Stomach (tissue), 9 donors: Measurements from ENCODE around the gene USP7. TPM values are rescaled to one million over a fixed set of nuclear protein-coding genes. Genes with fewer than 3 reads are reported as not detected.

Experiments
- DNase-seq, 2 donors: peaks; one replicate each; pipeline versions ENCODE4 v3.0.0 to v3.0.0-alpha.2; 2013 to 2019
- H3K27ac ChIP-seq, 5 donors: fragments of 200-600 bp in 4 of 5; sonication (generic) in 4 of 5; one replicate each; pipeline ENCODE4 v1.5.1; 2013 to 2019; ENCODE audit warnings: mild to moderate bottlenecking in 1 of 5, moderate library complexity in 1 of 5
- H3K27me3 ChIP-seq, 3 donors: fragments of 200-600 bp; sonication (generic); one replicate each; pipeline ENCODE4 v1.5.1; 2017 to 2019; ENCODE audit warnings: mixed run types in 1 of 3
- H3K36me3 ChIP-seq, 4 donors: fragments of 200-600 bp; sonication (generic); 1 replicate in 3 of 4; 2 replicates in 1 of 4; pipeline ENCODE4 v1.5.1; 2016 to 2019
- H3K4me1 ChIP-seq, 4 donors: fragments of 200-600 bp; sonication (generic); one replicate each; pipeline ENCODE4 v1.5.1; 2016 to 2019
- H3K4me3 ChIP-seq, 4 donors: fragments of 200-600 bp; sonication (generic) in 3 of 4; one replicate each; pipeline ENCODE4 v1.5.1; 2016 to 2019; ENCODE audit warnings: mild to moderate bottlenecking in 1 of 4
- H3K9me3 ChIP-seq, 4 donors: fragments of 200-600 bp; sonication (generic); one replicate each; pipeline ENCODE4 v1.5.1; 2016 to 2019
- CTCF ChIP-seq, 7 experiments: fragments of 450-650 bp in 4 of 7; fragments of 200-600 bp in 3 of 7; sonication (generic) in 3 of 7; IDR thresholded peaks; one replicate each; pipeline ENCODE4 v1.5.1; 2016 to 2019; ENCODE audit warnings: antibody characterized with exemption in 7 of 7, control low read depth in 2 of 7, mild to moderate bottlenecking in 1 of 7
- EP300 ChIP-seq: sonication (generic); formaldehyde crosslinking; IDR thresholded peaks from one replicate; pipeline ENCODE4 v1.6.1; 2017; ENCODE audit warnings: antibody characterized with exemption
- POLR2A ChIP-seq, 4 donors: fragments of 450-650 bp; IDR thresholded peaks; one replicate each; pipeline ENCODE4 v1.6.1; 2016; ENCODE audit warnings: antibody characterized with exemption in 4 of 4, control low read depth in 2 of 4, mild to moderate bottlenecking in 1 of 4, moderate library complexity in 1 of 4
- POLR2AphosphoS5 ChIP-seq, 3 donors: sonication (generic); formaldehyde crosslinking; IDR thresholded peaks; one replicate each; pipeline ENCODE4 v1.6.1; 2016; ENCODE audit warnings: antibody characterized with exemption in 3 of 3
- WGBS, 5 donors: extraction: QIAGEN DNeasy Blood & Tissue Kit in 3 of 5; methylation state at CpG; one replicate each; pipeline versions ENCODE4 v1.1.5 to v1.1.7; 2013 to 2018; 5-methylcytosine and 5-hydroxymethylcytosine counted together
- intact Hi-C: fragments of 100-400 bp; cut with DNase I; formaldehyde crosslinking; loops from one replicate; pipeline ENCODE4 v1.15.1; 2023; ENCODE audit warnings: low total_unique reads
- polyA plus RNA-seq, 3 donors: library from polyadenylated mRNA; stranded (reverse); fragments of 200-250 nt; gene quantifications; one replicate each; pipeline ENCODE4 v1.2.3, GENCODE V29; 2013
- total RNA-seq, 5 donors: library from RNA; depleted of rRNA; stranded (reverse); fragments of >200 nt; gene quantifications; one replicate each; pipeline versions ENCODE4 v1.1.0 to v1.2.3, GENCODE V29; 2014 to 2016
- donor health status: healthy with polysubstance abuse.
- donor health status: Bipolar disorder and iron deficiency.
- donor health status: healthy.

Gene USP7
- total and polyA plus RNA-seq, 8 donors, result 19.3 to 171 (median 58.0) TPM

- Histone ChIP-seq H3K27ac (peak overlapping the region in 2 of 5 donors; percentile 32 to 35), H3K36me3 (peaks cover 31 to 100% (median 98%) of the 10 kb centered on the region in 4 donors), H3K9me3 (no peaks in the 10 kb centered on the region), H3K4me1 (peaks cover 17 to 61% (median 34%) of the 10 kb centered on the region in 4 donors), H3K4me3 (no peak overlapping the region), H3K27me3 (no peaks in the 10 kb centered on the region)
- no peak for DNase-seq
- intact Hi-C loops, result no loop called here
- TF ChIP-seq POLR2A (IDR thresholded peaks at IDR 0.05) (no peak), CTCF (IDR thresholded peaks at IDR 0.05) (no peak), POLR2AphosphoS5 (IDR thresholded peaks at IDR 0.05) (no peak), EP300 (no peak)
- WGBS, 5 donors, result 68 to 89% (median 79%) methylated on average over 1 of the region's 1 CpG
Observed at GRCh38 chr16:8910811-8911210, 52.9 kb downstream of the USP7 start.

DNA sequence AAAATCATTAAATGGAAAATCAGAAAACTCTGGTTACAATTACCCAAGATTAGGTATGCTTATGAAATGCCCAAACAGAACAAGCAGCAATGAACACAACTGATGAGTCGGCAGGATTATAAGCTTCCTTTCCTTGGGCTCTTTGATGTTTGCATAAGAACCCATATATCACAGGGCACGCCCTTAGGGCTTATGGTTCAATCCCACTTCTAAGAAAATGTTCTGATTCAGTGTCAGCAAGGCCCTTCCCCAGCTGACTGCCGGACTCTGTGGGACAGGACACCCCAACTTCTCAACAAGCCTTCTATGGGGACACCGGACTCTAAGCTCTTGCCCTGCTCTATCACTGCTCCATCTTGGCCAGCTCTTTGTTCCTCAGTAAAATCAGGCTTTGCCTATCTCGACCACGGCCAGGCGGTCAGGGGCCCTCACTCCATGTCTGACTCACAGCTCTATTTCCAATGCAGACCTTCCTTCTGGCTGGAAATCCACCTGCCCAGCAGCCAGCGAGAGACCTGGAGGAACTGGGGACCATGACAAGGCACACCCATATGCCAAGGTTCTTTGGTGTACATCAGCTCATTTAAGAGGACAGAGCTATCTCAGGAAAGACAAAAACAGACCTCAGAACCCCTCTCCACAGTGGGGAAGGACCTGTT is 54.8 kb downstream of the USP7 start:
- H3K27ac ChIP-seq, result peak overlapping the region in 1 of 5 donors; percentile 14

GRCh38 chr16:8907096-8907495 is 56.6 kb downstream of the USP7 start:
- WGBS, 5 donors, result 81 to 89% (median 85%) methylated on average over 4 of the region's 4 CpGs
- Histone ChIP-seq H3K27ac (no peak overlapping the region), H3K27me3 (no peaks in the 10 kb centered on the region), H3K36me3 (peaks cover 59 to 100% (median 100%) of the 10 kb centered on the region in 4 donors), H3K4me3 (no peak overlapping the region), H3K9me3 (no peaks in the 10 kb centered on the region), H3K4me1 (peaks cover 11 to 26% (median 14%) of the 10 kb centered on the region in 4 donors)
- intact Hi-C loops, result no loop called here
- DNase-seq, result no peak
- TF ChIP-seq CTCF (IDR thresholded peaks at IDR 0.05) (no peak), EP300 (no peak), POLR2A (IDR thresholded peaks at IDR 0.05) (no peak), POLR2AphosphoS5 (IDR thresholded peaks at IDR 0.05) (no peak)

More for the DNA sequence above, 54.8 kb downstream of the USP7 start:
- Histone ChIP-seq H3K27me3 (no peaks in the 10 kb centered on the region), H3K4me1 (peaks cover 11 to 42% (median 23%) of the 10 kb centered on the region in 4 donors), H3K4me3 (no peak overlapping the region), H3K9me3 (no peaks in the 10 kb centered on the region), H3K36me3 (peaks cover 41 to 100% (median 99%) of the 10 kb centered on the region in 4 donors)
- no peak for DNase-seq
- no peak for TF ChIP-seq CTCF (IDR thresholded peaks at IDR 0.05)
- TF ChIP-seq POLR2AphosphoS5 (IDR thresholded peaks at IDR 0.05), result no peak
- no peak for TF ChIP-seq POLR2A (IDR thresholded peaks at IDR 0.05)
- TF ChIP-seq EP300, result no peak
- intact Hi-C loops, result no loop called here
- 49 to 74% (median 63%) methylated on average over 8 of the region's 8 CpGs for WGBS, 5 donors

GRCh38 chr16:8905795-8906591 is 57.7 kb downstream of the USP7 start:
- peaks cover 62 to 100% (median 100%) of the 10 kb centered on the region in 4 donors for H3K36me3 ChIP-seq
- no peak overlapping the region for H3K4me3 ChIP-seq
- WGBS, 5 donors, result 85 to 89% (median 89%) methylated on average over 14 of the region's 14 CpGs
- no peaks in the 10 kb centered on the region for H3K9me3 ChIP-seq
- H3K27me3 ChIP-seq, result no peaks in the 10 kb centered on the region
- H3K4me1 ChIP-seq, result peaks cover 2 to 15% (median 5%) of the 10 kb centered on the region in 4 donors
- DNase-seq, result no peak
- TF ChIP-seq EP300 (no peak), POLR2AphosphoS5 (IDR thresholded peaks at IDR 0.05) (no peak), POLR2A (IDR thresholded peaks at IDR 0.05) (no peak), CTCF (IDR thresholded peaks at IDR 0.05) (no peak)
- no peak overlapping the region for H3K27ac ChIP-seq
- intact Hi-C loops, result no loop called here
